GM12875 (cell line): ENCODE data around the gene DNA2.

Experiments used
- H3K4me3 ChIP-seq: one replicate; pipeline ENCODE4 v1.5.1; 2011; ENCODE audit warnings: low read depth, low read length, control low read depth
- CTCF ChIP-seq: IDR thresholded peaks from 2 replicates; pipeline ENCODE4 v1.5.1; 2011; ENCODE audit warnings: low read depth, mild to moderate bottlenecking, control low read depth, inconsistent platforms, low read length, moderate library complexity, borderline replicate concordance; ENCODE audit not compliant: insufficient read depth

DNA2 gene

GRCh38 chr10:68364101-68364886 lies 107.5 kb downstream of the DNA2 start:
- no peak overlapping the region for H3K4me3 ChIP-seq
- TF ChIP-seq CTCF: no peak
